C4-2B (cell line): ENCODE data around the gene CACNA1H.

Source experiments
- CTCF ChIP-seq: fragments of 450-650 bp; conservative IDR thresholded peaks from 2 replicates; pipeline ENCODE4 v1.5.1; 2017; ENCODE audit warnings: mild to moderate bottlenecking
- ZFX ChIP-seq: fragments of 450-650 bp; IDR thresholded peaks from 2 replicates; pipeline ENCODE4 v1.6.1; 2017

- no peak for TF ChIP-seq CTCF
- no peak for TF ChIP-seq ZFX
Observed at GRCh38 chr16:1193825-1194581, 41.1 kb downstream of the CACNA1H start.
